Hematopoietic multipotent progenitor cell treated with erythropoietin and hydrocortisone succinate and interleukin-3 and kit ligand, for 8 days (in vitro differentiated cells): Measurements from ENCODE around the gene SEC23A.
"Not testable (repeated sequence)": the region's sequence is repeated elsewhere in the genome, so short reads cannot be mapped to it uniquely, and the experiment has no call there.

Experiments
- DNase-seq: peaks from one replicate; pipeline ENCODE4 v3.0.0-alpha.2; 2015

SEC23A gene

DNA sequence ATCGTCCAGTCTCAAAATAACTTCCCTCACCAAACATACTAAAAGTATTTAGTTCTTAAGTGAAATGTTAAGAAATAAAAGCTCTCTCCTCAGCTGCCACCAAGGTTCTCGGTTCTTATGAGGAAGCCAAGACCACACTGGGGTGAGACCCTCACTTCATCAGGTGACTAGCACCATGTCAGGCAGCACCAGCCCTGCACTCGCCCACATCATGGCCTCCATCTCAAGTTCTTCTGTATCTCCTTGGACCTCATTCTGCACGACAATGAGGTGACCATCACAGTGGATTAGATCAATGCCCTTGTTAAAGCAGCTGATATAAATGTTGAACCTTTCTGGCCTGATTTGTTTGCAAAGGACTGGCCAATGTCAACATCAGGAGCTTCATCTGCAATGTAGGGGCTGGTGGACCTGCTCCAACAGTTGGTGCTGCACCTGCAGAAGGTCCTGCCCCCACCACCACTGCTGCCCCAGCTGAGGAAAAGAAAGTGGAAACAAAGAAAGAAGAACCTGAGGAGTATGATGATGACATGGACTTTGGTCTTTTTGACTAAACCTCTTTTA, 12.4 kb downstream of the SEC23A start:
- no peak for DNase-seq

GRCh38 chr14:39087493-39087892, 15.5 kb downstream of the SEC23A start:
- DNase-seq, result no peak

- no peak for DNase-seq
Measured at GRCh38 chr14:39085933-39086332, 17.1 kb downstream of the SEC23A start.

- no peak for DNase-seq
Measured at GRCh38 chr14:39083127-39083526, 19.9 kb downstream of the SEC23A start.

GRCh38 chr14:39080886-39081285, 22.1 kb downstream of the SEC23A start:
- DNase-seq, result no peak

DNA sequence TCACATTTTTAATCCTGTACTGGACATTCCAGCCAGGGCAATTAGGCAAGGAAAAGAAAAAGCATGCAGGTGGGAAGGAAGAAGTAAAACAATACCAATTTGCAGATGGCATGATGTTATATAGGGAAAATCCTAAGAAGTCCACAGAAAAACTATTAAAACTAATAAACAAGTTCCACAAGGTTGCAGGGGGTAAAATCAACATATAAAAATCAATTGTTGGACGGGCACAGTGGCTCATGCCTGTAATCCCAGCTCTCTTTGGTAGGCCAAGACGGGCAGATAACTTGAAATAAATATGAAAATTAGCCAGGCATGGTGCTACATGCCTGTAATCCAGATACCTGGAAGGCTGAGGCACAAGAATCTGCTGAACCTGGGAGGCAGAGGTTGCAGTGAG, 31.9 kb downstream of the SEC23A start:
- DNase-seq, result no peak

DNA sequence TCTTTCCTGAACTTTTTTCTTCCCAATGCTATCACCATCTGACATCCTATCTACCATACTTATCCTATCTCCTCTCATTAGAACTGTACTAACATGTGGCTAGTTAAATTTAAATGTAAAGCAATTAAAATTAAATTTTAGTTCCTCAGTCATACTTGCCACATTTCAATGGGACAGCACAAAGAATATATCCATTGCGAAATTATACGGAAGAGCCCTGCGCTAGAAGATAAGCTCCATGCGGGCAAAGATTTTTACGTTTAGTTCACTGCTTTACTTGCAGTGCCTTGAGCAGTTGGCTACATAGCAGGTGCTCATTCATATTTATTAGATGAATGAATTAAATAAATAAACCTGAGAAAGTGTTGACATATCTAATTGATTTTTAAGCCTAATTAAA, 33.1 kb downstream of the SEC23A start:
- DNase-seq, result no peak

DNA sequence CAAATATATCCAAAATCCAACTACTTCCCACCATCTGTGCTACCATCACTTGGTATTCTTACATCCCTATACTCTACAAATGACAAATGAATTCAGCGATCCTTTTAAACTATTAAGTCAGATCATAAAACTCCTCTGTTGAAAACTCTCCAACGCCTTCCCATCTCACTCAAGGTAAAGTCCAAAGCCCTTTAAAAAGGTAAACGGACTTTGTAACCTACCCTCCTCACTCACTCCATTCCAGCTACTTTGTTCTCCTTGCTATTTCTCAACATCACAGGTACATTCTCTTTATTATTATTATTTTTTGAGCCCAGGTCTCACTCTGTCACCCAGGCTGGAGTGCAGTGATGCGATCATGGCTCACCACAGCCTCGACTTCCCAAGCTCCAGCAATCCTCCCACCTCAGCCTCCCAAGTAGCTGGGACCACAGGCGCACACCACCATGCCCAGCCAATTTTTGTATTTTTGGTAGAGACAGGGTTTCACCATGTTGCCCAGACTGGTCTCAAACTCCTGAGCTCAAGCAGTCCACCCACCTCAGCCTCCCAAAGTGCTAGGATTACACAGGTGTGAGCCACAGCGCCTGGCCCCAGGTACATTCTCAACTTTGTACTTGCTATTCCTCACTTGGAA, 33.7 kb downstream of the SEC23A start:
- not testable (repeated sequence) for DNase-seq

- DNase-seq, result no peak
Measured at GRCh38 chr14:39060818-39061437, 42.1 kb downstream of the SEC23A start.

DNA sequence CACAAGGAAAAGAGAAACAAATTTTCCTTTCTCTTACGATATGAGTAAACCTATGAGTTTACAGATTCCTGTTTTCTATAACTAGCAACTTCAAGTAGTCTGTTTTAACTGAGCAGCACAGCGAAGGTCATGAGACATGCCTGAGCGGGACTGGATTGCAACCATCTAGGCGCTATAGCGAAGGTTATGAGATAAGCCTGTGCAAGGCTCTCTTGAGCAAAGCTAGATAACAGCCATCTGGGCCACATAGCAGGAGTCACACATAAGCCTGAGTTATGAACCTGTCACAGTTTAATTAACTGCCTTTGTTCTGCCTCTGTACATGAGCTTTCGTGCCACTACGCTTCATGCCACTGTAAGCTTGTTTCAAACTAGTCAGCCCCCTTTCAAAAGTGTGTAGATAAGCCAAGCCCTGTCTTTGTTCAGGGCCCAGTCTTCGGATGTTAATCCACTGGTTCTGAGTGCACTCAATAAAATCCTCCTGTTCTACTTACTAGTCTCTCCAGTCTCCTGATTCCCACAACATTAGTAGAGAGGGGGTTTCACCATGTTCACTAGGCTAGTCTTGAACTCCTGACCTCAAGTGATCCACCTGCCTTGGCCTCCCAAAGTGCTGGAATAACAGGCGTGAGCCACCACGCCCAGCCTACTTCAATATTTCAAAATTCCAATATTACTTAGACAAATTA, 47.1 kb downstream of the SEC23A start:
- DNase-seq, result peak; percentile 8

DNA sequence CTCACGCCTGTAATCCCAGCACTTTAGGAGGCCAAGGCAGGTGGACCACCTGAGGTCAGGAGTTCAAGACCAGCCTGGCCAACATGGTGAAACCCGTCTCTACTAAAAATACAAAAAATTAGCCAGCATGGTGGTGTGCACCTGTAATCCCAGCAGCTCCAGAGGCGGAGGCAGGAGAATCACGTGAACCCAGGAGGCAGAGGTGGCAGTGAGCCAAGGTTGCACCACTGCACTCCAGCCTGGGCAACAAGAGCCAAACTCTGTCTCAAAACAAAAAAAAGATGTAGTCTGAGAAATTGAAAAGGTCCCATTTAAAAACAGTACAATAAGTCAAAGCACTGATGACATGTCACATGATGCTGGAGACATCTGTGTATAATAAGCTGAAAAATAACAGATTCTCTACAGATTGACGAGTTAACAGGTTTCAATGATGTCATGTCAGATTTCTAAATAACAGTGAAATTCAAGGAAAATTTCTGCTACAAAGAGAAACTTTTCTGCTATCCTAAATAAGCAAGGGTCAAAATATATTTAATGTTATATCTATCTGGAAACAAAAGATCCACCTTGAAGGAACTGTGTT, 50.1 kb downstream of the SEC23A start:
- DNase-seq, result not testable (repeated sequence)

- DNase-seq, result no peak
Measured at GRCh38 chr14:39050389-39050788, 52.6 kb downstream of the SEC23A start.

GRCh38 chr14:39045889-39046288, 57.1 kb downstream of the SEC23A start:
- DNase-seq, result not testable (repeated sequence)

- no peak for DNase-seq
Measured at GRCh38 chr14:39043352-39043943, 59.6 kb downstream of the SEC23A start.

GRCh38 chr14:39040529-39040928, 62.5 kb downstream of the SEC23A start:
- no peak for DNase-seq

DNA sequence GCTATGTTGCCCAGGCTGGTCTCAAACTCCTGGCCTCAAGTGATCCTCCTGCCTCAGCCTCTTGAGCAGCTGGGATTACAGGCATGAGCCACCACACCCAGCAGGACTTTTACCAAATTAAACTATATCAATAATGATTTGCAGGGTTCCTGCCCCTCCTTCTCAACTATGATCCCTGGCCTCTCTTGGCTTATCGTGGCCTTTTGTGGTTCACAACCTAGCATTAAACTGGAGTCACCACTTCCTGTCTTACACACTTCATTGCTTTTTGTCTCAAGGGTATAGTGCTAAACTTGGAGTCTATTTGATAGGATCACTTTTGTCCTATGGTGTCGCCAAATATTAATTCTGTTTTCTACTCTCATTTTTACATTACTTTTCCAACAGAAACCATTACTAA, 64.5 kb downstream of the SEC23A start:
- DNase-seq, result no peak

DNA sequence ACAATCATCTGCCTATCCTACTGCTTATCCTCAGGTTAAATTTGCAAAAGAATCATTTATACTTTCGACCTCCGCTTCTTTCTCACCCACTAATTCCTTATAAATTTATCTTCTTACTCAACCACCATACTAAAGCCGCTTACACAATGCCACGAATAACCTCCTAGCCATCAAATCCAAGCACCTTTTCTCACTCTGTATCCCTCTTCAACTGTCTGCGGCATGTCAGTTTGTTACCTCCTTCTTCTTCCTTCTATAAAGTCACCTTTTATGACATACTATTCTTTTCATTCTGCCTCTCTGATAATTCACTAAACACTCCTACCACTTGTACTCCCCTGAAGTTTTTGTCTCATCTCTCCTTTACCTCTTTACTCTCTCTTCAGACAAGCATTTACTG, 66.3 kb downstream of the SEC23A start:
- DNase-seq, result no peak

DNA sequence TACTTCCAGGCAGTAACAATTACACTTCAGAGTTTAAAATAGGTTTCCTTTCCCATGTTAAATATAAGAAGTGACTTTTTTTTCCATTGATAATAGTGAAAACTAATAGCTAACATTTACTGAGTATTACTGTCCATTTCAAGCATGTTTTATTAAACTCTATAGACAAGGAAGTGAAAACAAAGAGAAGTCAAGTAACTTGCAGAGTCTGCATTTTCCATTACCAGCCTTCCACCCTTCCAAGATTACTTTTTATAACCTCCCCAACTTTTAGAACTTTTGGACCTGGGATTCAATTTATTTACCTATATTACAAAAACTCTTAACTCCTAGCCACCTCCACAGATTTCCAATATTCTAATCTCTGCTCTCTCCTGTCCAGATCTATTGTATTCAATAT, 67.7 kb downstream of the SEC23A start:
- no peak for DNase-seq

DNA sequence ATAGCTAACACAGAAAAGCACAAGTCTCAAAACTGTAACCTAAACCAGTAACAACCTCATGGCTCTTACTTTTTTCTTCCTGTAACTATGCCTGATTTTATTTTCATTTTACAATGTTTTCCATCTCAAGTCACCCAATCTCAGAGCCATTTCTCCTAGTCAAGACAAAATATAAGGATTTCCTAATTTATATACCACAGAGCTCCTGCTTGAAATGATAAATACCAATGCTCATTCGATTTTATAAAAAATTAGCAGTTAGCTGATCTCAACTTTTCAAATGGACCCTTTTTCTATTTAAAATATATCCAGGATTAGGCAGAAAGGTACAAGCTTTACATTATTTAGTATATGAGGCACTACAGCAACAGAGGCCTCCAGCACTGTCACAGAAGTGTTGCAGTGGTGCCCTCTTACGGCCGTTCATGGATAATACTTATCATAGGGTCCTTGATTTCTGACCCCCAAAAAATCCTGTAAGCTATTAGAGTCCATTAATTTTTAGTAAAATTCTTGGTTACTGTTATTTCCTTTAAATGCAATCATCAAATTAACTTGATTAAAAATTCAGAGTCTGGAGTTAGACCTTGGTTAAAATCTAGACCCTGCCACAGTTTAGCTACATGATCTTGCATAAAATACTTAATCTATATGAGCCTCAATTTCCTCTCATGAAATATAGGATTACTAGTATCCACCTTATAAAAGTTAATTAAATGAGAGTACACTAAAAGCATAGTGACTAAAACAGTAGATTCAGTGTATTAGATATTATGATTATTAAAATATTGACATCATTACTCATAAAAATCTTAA, 68.3 kb downstream of the SEC23A start:
- no peak for DNase-seq

DNA sequence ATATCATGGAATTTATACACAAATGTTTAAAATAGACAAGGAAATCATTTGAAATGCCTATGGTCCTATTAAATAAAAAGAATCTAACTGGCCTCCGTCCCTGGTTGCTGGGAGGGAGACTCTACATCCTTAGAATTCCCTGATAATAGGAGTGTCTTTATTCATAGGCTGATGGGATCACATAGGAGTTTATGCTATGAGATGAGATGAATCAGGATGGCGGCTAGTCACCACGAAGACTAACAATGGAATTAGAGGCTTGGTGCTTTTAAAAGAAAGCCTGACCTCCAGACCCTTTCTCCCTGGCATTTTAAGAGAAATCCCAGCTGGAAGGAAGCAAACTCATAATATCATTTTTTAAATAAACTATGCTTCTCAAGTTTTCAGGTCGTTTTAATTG, 69.7 kb downstream of the SEC23A start:
- DNase-seq, result no peak

GRCh38 chr14:39030209-39030608, 72.8 kb downstream of the SEC23A start:
- DNase-seq, result no peak

DNA sequence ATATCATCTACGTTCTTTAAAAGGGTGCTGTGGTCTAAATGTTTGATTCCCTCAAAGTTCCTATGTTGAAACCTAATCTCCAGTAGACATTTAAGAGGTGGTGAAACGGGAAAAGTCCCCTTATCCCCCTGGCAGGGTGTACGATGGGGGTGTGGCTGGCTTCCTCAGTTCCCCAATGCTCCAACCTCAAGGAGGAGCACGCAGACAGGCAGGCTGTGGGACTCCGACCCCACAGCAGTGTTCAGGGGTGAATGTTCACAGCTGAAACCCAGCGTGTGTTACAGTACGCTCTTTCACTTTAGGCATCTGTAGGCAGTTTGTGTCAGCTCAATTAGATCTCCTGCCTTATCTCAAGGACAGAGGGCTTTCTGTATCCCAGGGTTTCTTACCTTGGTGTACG, 73.2 kb downstream of the SEC23A start:
- DNase-seq, result no peak
